Hepatocyte (in vitro differentiated cells): Measurements from ENCODE around the gene MGLL.

Source experiments
- EZH2 ChIP-seq: fragments of 200-600 bp; sonication (generic); IDR thresholded peaks from 2 replicates; pipeline ENCODE4 v1.6.1; 2016; ENCODE audit warnings: antibody characterized with exemption, mild to moderate bottlenecking, borderline replicate concordance
- EZH2phosphoT487 ChIP-seq: fragments of 200-600 bp; sonication (generic); IDR thresholded peaks from one replicate; pipeline ENCODE4 v1.6.1; 2018; ENCODE audit warnings: antibody characterized with exemption, mild to moderate bottlenecking, low read depth, moderate library complexity; ENCODE audit not compliant: unreplicated experiment, severe bottlenecking
- TF ChIP-seq, protein P1 (sequence below): fragments of 200-600 bp; sonication (generic); IDR thresholded peaks from 2 replicates; pipeline ENCODE4 v1.5.1; 2016; ENCODE audit warnings: antibody characterized with exemption, mild to moderate bottlenecking; ENCODE audit not compliant: poor library complexity

DNA sequence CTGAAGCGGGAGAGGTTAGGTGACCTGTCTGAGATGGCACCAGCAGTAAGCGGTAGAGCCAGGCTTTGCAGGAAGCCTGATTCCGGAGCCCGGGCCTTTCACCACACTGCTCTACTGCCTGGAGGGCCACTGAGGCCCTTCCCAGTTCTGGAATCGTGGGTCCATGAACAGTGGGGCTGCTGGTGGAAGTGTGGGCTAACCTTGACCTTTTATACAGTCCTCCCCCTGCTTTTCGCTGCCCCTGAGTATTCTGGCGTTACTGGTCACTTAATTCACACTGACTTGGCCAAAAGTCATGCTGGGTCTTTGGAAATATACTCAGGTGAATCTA, 152.1 kb downstream of the MGLL start:
- TF ChIP-seq, protein P1, sequence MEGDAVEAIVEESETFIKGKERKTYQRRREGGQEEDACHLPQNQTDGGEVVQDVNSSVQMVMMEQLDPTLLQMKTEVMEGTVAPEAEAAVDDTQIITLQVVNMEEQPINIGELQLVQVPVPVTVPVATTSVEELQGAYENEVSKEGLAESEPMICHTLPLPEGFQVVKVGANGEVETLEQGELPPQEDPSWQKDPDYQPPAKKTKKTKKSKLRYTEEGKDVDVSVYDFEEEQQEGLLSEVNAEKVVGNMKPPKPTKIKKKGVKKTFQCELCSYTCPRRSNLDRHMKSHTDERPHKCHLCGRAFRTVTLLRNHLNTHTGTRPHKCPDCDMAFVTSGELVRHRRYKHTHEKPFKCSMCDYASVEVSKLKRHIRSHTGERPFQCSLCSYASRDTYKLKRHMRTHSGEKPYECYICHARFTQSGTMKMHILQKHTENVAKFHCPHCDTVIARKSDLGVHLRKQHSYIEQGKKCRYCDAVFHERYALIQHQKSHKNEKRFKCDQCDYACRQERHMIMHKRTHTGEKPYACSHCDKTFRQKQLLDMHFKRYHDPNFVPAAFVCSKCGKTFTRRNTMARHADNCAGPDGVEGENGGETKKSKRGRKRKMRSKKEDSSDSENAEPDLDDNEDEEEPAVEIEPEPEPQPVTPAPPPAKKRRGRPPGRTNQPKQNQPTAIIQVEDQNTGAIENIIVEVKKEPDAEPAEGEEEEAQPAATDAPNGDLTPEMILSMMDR = no peak
- no peak for TF ChIP-seq EZH2
- no peak for TF ChIP-seq EZH2phosphoT487
